Skeletal muscle tissue (tissue), 4 donors: ENCODE results near the gene PALD1. TPM values are rescaled to one million over a fixed set of nuclear protein-coding genes. Genes with fewer than 3 reads are reported as not detected.

Experiments
- H3K27ac ChIP-seq: one replicate; pipeline ENCODE4 v1.7.0; 2013; ENCODE audit warnings: mild to moderate bottlenecking, low read depth, low read length, inconsistent platforms
- H3K27me3 ChIP-seq, 3 donors: one replicate each; pipeline ENCODE4 v1.7.0; 2013; ENCODE audit warnings: low read length in 3 of 3; ENCODE audit not compliant: control insufficient read depth in 3 of 3, insufficient read depth in 3 of 3
- H3K36me3 ChIP-seq, 3 donors: one replicate each; pipeline ENCODE4 v1.7.0; 2013; ENCODE audit warnings: low read length in 3 of 3; ENCODE audit not compliant: control insufficient read depth in 3 of 3, insufficient read depth in 3 of 3
- H3K4me1 ChIP-seq, 3 donors: one replicate each; pipeline ENCODE4 v1.7.0; 2013; ENCODE audit warnings: low read length in 3 of 3, mild to moderate bottlenecking in 3 of 3; ENCODE audit not compliant: control insufficient read depth in 3 of 3, insufficient read depth in 3 of 3
- H3K4me3 ChIP-seq, 3 donors: one replicate each; pipeline ENCODE4 v1.7.0; 2013; ENCODE audit warnings: low read length in 3 of 3
- H3K9ac ChIP-seq, 3 donors: one replicate each; pipeline ENCODE4 v1.7.0; 2013; ENCODE audit warnings: low read length in 3 of 3, mild to moderate bottlenecking in 3 of 3, moderate library complexity in 2 of 3, low read depth in 1 of 3
- H3K9me3 ChIP-seq, 3 donors: one replicate each; pipeline ENCODE4 v1.7.0; 2013; ENCODE audit warnings: low read length in 3 of 3; ENCODE audit not compliant: control insufficient read depth in 3 of 3
- total RNA-seq: library from RNA; depleted of rRNA; stranded (reverse); fragments of >200 nt; gene quantifications from one replicate; pipeline ENCODE4 v1.2.3, GENCODE V29; 2014
- donor health status: Osteomylitis.

PALD1 gene
- total RNA-seq, 1 donor from 2014 or later = 15.7 TPM

DNA sequence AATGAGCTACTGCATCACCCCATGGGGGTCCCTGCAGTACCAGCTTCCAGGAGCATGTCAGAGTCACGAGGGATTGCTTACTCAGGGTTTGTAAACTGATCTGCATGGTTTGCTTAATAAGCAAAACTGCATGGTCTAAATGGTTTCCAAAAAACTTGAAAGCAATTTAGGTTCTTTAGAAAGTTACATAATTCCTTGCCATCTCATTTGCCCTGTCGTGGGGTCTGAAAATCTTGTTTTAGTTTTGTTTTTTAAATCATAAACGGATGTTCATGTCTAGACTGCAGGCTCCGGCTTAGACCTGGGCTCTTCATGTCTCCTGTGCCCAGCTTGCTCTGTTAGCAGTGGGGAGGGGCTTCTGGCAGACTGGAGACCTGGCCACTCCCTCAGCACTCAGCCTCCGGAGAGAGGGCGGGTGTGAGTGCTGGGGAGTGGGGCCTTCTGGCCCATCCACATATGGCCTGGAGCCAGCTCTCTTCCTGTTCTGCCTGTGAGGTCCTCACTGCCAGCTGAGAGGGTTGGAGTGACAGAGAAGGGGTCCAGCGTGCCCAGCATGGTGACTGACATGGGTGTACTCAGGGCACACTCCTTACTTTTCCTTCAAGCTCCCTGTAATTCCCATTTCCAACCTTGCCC is 106.5 kb downstream of the PALD1 start:
- no peak overlapping the region for H3K4me3 ChIP-seq
- H3K27me3 ChIP-seq = peaks cover 0 to 10% (median 3%) of the 10 kb centered on the region in 3 donors
- H3K36me3 ChIP-seq = no peaks in the 10 kb centered on the region
- H3K27ac ChIP-seq = no peak overlapping the region
- peaks cover 6 to 17% (median 8%) of the 10 kb centered on the region in 3 donors for H3K4me1 ChIP-seq
- H3K9me3 ChIP-seq = no peaks in the 10 kb centered on the region
- no peak overlapping the region for H3K9ac ChIP-seq

DNA sequence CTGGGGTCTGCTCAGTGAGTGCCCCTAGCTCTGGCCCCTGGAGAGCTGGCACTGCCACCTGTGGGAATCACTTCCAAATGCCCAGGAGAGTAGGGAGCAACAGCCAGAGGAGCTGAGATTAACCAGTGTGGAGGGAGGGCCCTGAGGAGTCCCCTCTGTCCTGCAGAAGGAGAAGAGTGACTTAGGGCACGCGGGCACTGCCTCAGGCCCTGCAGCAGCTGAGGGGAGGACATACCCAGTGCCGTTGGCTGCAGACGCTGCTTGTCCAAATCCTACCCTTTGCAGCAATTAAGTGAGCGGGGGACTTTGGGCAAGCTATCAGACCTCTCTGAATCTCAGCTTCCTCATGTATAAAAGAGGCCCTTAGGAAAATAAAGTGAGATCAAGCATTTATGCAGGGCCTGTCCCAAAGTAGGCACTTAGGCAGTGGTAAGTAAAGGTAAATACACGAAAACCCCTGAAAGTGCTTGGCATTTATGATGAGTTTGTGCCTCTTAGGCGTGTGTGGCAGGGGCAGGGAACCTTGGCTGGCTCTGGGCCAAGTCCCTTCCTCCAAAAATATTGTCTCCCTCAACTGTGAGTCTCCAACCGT is 107.1 kb downstream of the PALD1 start:
- H3K27ac ChIP-seq = no peak overlapping the region
- H3K36me3 ChIP-seq = no peaks in the 10 kb centered on the region
- H3K27me3 ChIP-seq = peaks cover 0 to 10% (median 3%) of the 10 kb centered on the region in 3 donors
- H3K9me3 ChIP-seq = no peaks in the 10 kb centered on the region
- no peak overlapping the region for H3K4me3 ChIP-seq
- H3K4me1 ChIP-seq = peaks cover 6 to 21% (median 8%) of the 10 kb centered on the region in 3 donors
- H3K9ac ChIP-seq = no peak overlapping the region

DNA sequence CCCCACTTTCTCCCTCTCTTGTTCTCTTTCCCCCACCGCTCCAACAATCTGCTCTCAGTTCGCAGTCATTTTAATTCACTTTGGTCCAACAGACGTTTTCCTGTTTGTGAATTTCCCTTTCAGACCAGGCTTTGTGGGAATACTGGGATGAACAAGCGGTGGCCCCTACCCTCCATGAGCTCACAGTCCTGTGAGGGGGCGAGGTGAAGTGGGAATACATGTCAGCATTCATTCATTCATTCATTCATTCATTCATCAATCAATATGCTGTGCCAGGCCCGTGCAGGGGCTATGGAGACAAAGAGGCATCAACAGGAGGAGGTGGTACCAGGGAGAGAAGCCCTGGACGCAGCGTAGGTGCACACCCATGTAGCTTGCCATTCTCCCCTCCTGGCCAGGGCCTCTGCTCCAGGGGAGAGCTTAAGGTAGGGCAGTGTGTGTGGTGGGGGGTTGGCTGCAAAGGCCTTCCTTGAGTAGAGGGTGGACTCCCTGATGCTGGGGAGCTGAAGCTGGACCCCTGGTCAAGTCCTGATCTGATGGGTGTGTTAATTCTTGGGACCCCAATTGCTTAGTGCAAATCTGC is 107.9 kb downstream of the PALD1 start:
- Histone ChIP-seq H3K36me3 (no peaks in the 10 kb centered on the region), H3K4me1 (peaks cover 6 to 23% (median 8%) of the 10 kb centered on the region in 3 donors), H3K4me3 (no peak overlapping the region), H3K27ac (no peak overlapping the region), H3K9ac (no peak overlapping the region), H3K27me3 (peaks cover 0 to 10% (median 3%) of the 10 kb centered on the region in 3 donors), H3K9me3 (no peaks in the 10 kb centered on the region)

DNA sequence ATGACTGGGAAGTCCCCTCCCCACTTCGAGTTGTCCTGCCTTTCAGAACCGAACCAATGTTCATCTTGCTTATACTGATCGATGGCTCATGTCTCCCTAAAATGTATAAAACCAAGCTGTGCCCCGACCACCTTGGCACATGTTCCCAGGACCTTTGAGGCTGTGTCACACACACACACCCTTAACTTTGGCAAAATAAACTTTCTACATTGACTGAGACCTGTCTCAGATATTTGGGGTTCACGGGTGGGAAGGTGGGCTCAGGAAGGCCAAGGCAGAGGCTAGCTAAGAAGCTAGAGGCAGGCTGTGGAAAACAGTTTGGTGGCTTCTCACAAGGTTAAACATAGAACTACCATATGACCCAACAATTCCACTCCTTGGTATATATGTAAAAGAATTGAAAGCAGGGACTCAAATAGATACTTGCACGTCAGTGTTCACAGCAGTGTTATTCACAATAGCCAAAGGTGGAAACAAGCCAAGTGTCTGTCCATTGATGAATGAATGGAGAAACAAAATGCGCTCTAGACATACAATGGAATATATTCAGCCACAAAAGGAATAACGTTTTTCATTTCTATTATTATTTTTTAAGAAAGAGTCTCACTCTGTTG is 108.6 kb downstream of the PALD1 start:
- no peak overlapping the region for H3K9ac ChIP-seq
- H3K36me3 ChIP-seq = no peaks in the 10 kb centered on the region
- H3K27me3 ChIP-seq = peaks cover 0 to 11% (median 3%) of the 10 kb centered on the region in 3 donors
- H3K27ac ChIP-seq = no peak overlapping the region
- no peaks in the 10 kb centered on the region for H3K9me3 ChIP-seq
- H3K4me1 ChIP-seq = peaks cover 6 to 23% (median 8%) of the 10 kb centered on the region in 3 donors
- H3K4me3 ChIP-seq = no peak overlapping the region

DNA sequence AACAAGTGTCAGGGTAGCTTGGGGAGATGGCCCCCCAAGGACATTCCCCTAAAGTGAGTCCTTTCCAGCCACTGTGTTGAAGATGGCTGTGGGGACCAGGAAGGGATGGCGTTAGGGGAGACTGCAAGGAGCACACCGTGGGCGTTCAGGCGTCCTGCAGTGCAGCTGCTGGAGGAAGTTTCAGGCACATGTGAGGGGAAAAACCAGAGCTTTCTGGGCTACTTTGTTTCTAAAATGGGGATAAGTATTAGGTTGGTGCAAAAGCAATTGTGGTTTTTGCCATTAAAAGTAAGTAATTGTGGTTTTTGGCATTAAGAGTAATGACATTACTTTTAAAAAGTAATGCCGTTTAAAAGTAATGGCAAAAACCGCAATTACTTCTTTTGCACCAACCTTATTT is 109.7 kb downstream of the PALD1 start:
- Histone ChIP-seq H3K9me3 (no peaks in the 10 kb centered on the region), H3K9ac (no peak overlapping the region), H3K4me1 (peaks cover 6 to 23% (median 8%) of the 10 kb centered on the region in 3 donors), H3K27me3 (peaks cover 0 to 14% (median 3%) of the 10 kb centered on the region in 3 donors), H3K27ac (no peak overlapping the region), H3K4me3 (no peak overlapping the region), H3K36me3 (no peaks in the 10 kb centered on the region)

DNA sequence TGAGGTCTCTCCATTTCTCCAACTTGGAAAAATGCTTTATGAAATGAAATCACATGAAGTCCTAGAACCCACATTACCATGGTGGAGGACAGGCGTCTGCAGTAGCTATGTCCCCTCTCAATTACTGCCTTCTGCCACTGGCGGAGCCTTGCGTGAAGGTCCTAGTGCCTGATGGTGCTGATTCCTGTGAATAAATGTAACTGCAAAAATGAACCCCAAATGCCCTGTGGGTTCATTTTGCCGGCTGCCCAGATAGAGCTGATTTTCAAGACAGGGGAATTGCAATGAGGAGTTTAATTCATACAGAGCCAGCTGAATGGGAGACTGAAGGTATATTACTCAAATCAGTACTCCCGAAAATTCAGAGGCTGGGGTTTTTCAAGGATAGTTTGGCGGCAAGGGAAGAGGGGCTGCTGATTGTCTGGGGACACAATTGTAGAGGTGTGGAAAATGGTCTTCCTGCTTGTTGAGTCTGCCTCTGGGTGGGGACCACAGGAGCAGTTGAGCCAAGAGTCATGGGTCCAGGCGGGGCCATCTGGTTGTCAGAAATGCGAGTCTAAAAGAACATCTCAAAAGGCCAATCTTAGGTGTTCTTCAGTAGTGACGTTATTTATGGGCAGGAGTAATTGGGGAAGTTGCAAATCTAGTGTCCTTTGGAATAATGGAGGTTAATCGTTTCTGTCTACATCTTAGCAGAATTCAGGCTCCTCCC is 110.4 kb downstream of the PALD1 start:
- Histone ChIP-seq H3K36me3 (no peaks in the 10 kb centered on the region), H3K9ac (no peak overlapping the region), H3K4me3 (no peak overlapping the region), H3K9me3 (no peaks in the 10 kb centered on the region), H3K27ac (peak overlapping the region; percentile 25), H3K4me1 (peaks cover 6 to 18% (median 8%) of the 10 kb centered on the region in 3 donors), H3K27me3 (peaks cover 0 to 14% (median 3%) of the 10 kb centered on the region in 3 donors)

DNA sequence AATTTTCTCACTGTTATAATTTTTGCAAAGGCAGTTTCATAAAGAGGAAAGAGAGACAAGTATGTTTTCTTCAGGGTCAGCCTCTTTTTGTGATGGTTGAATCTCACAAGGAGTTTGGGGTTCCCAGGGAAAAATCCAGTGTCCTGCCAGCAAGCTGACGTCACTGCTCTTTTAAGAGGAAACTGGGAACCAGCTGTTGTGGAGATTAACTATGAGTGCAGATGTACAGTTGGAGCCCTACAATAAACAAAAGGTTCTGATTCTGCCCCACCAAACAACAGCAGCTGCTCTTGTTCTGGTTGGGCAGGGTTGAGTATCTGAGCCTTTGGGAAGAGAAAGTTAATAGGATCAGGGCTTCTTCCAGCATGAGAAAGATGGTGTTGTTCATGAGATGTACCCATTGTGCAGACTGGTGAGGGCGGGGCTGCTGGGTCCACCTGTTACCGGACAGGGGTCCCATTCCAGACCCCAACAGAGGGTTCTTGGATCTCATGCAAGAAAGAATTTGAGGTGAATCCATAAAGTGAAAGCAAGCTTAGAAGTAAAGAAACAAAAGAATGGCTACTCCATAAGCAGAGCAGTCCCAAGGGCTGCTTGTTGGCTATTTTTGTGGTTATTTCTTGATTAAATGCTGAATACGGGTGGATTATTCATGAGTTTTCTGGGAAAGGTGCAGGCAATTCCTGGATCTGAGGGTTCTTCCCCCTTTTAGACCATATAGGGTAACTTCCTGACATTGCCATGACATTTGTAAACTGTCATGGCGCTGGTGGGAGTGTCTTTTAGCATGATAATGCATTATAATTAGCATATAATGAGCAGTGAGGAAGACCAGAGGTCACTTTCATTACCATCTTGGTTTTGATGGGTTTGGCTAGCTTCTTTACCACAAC is 111.4 kb downstream of the PALD1 start:
- Histone ChIP-seq H3K9me3 (no peaks in the 10 kb centered on the region), H3K27me3 (peaks cover 0 to 14% (median 3%) of the 10 kb centered on the region in 3 donors), H3K27ac (peak overlapping the region; percentile 25), H3K9ac (no peak overlapping the region), H3K4me1 (peaks cover 3 to 13% (median 6%) of the 10 kb centered on the region in 3 donors), H3K36me3 (no peaks in the 10 kb centered on the region), H3K4me3 (no peak overlapping the region)

DNA sequence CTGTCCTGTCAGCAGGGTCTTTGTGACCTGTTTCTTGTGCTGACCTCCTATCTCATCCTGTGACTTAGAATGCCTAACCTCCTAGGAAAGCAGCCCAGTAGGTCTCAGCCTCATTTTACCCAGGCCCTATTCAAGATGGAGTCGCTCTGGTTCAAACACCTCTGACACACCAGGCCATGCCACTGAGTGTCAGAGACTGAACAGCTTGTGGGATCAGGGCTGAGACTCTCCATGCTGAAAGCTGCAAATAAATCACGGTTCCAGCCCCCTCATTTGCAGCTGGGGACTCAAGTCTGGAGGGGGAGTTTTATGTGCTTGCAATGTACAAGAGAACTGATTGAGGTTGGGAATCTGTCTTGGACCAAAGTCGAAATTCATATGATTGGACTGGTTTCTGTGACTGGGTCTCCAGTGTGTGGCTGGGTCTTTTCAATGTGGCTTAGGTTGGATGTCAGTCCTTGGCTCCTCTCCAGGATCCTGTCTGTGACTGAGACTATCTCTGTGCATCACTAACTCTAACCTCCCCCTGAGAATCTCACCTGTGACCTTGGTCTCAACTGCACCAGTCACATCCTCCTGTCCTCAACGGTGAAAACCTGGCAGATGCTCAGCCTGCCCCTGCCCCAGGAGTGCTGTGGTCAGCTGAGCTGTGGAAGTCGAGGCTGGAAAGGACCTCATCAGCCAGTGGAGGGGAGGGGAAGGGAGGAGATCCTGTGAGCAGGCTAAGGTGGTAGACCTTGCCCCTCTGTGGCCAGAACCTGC is 112.3 kb downstream of the PALD1 start:
- Histone ChIP-seq H3K36me3 (no peaks in the 10 kb centered on the region), H3K27ac (no peak overlapping the region), H3K9me3 (no peaks in the 10 kb centered on the region), H3K27me3 (peaks cover 0 to 14% (median 3%) of the 10 kb centered on the region in 3 donors), H3K9ac (no peak overlapping the region), H3K4me3 (no peak overlapping the region), H3K4me1 (peaks cover 0 to 11% (median 6%) of the 10 kb centered on the region in 3 donors)
